A673 (cell line): ENCODE data around the gene ATG4B.

Source experiments
- CTCF ChIP-seq: fragments of 300-800, 200-600 bp; sonication (generic); conservative IDR thresholded peaks from 2 replicates; pipeline ENCODE4 v1.5.1; 2017; ENCODE audit warnings: low read depth, mild to moderate bottlenecking, antibody characterized with exemption, low read length, moderate library complexity, mixed read lengths
- EZH2 ChIP-seq: fragments of 200-600 bp; sonication (generic); IDR thresholded peaks from 2 replicates; pipeline ENCODE4 v1.6.1; 2017; ENCODE audit warnings: borderline replicate concordance, low read depth, mild to moderate bottlenecking, mixed read lengths, antibody characterized with exemption, low read length; ENCODE audit not compliant: poor library complexity, severe bottlenecking

GRCh38 chr2:241612156-241613016 is 25.1 kb upstream of the ATG4B start:
- TF ChIP-seq CTCF (no peak), EZH2 (no peak)
